ENCODE data around the gene TSPAN31.

Gene TSPAN31

DNA sequence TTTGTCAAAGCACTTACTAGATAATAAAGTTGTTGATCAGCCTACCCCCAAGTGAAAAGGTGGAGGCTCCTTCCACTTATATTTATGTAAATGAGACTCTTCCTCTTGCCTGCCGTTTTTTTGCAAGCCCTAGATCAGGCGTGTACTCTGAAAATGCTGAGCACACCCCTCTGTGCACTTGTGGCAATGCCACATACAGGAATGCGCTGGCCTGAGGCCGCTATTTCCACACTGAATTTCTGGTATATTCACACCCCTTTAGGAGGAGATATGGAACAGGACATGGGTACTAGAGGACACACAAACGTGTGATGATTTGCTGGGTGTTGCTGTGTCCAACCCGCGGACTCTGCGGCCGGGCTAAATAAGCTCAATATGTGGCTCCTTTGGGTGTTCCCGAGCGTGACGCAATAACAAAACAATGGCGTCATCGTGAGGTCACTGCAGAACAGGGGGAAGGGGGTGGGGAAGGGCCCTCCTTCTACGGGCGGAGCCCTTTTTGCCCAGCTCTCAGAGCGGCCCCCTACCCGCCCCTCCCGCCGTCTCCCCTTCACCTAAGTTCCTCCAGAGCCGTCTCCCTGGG lies 554 bp upstream of the TSPAN31 start (continued):
- TF ChIP-seq, protein P1, sequence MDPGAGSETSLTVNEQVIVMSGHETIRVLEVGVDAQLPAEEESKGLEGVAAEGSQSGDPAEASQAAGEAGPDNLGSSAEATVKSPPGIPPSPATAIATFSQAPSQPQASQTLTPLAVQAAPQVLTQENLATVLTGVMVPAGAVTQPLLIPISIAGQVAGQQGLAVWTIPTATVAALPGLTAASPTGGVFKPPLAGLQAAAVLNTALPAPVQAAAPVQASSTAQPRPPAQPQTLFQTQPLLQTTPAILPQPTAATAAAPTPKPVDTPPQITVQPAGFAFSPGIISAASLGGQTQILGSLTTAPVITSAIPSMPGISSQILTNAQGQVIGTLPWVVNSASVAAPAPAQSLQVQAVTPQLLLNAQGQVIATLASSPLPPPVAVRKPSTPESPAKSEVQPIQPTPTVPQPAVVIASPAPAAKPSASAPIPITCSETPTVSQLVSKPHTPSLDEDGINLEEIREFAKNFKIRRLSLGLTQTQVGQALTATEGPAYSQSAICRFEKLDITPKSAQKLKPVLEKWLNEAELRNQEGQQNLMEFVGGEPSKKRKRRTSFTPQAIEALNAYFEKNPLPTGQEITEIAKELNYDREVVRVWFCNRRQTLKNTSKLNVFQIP (CRISPR knock-in tag; IDR thresholded peaks at IDR 0.05; ENCODE audit: borderline replicate concordance, low read depth), result no peak
- TF ChIP-seq BACH2 (CRISPR knock-in tag; IDR thresholded peaks at IDR 0.05; ENCODE audit: borderline replicate concordance) (no peak), ESRRG (CRISPR knock-in tag; IDR thresholded peaks at IDR 0.05) (0 out of 2 replicates have a peak, but pooled peaks have one; percentile 45)
- TF ChIP-seq, protein P2, sequence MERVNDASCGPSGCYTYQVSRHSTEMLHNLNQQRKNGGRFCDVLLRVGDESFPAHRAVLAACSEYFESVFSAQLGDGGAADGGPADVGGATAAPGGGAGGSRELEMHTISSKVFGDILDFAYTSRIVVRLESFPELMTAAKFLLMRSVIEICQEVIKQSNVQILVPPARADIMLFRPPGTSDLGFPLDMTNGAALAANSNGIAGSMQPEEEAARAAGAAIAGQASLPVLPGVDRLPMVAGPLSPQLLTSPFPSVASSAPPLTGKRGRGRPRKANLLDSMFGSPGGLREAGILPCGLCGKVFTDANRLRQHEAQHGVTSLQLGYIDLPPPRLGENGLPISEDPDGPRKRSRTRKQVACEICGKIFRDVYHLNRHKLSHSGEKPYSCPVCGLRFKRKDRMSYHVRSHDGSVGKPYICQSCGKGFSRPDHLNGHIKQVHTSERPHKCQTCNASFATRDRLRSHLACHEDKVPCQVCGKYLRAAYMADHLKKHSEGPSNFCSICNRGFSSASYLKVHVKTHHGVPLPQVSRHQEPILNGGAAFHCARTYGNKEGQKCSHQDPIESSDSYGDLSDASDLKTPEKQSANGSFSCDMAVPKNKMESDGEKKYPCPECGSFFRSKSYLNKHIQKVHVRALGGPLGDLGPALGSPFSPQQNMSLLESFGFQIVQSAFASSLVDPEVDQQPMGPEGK (CRISPR knock-in tag; IDR thresholded peaks at IDR 0.05; ENCODE audit: borderline replicate concordance), result peak; percentile 50; the same call in 1 of the 2 replicates

DNA sequence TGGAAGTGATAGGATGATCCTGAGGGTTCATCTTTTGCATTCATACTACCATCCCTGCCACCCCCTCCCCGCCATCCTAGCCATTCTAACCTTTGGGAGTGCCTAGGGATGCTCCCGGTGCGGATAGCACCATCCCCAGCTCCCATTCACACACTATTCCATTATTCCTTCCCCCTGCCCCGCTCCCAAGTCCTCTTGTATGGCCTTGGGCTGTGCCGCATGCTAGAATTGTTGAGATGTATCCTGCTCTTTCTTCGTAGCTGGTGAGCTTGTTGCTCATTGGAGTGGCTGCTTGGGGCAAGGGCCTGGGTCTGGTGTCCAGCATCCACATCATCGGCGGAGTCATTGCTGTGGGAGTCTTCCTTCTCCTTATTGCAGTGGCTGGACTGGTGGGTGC lies 644 bp downstream of the TSPAN31 start:
- peak; percentile 40 for ATAC-seq
- no peak for TF ChIP-seq ISL1 (CRISPR knock-in tag; IDR thresholded peaks at IDR 0.05)
- TF ChIP-seq, protein P2 (CRISPR knock-in tag; IDR thresholded peaks at IDR 0.05; ENCODE audit: borderline replicate concordance), result 0 out of 2 replicates have a peak, but pooled peaks have one; percentile 12
- TF ChIP-seq, protein P3, sequence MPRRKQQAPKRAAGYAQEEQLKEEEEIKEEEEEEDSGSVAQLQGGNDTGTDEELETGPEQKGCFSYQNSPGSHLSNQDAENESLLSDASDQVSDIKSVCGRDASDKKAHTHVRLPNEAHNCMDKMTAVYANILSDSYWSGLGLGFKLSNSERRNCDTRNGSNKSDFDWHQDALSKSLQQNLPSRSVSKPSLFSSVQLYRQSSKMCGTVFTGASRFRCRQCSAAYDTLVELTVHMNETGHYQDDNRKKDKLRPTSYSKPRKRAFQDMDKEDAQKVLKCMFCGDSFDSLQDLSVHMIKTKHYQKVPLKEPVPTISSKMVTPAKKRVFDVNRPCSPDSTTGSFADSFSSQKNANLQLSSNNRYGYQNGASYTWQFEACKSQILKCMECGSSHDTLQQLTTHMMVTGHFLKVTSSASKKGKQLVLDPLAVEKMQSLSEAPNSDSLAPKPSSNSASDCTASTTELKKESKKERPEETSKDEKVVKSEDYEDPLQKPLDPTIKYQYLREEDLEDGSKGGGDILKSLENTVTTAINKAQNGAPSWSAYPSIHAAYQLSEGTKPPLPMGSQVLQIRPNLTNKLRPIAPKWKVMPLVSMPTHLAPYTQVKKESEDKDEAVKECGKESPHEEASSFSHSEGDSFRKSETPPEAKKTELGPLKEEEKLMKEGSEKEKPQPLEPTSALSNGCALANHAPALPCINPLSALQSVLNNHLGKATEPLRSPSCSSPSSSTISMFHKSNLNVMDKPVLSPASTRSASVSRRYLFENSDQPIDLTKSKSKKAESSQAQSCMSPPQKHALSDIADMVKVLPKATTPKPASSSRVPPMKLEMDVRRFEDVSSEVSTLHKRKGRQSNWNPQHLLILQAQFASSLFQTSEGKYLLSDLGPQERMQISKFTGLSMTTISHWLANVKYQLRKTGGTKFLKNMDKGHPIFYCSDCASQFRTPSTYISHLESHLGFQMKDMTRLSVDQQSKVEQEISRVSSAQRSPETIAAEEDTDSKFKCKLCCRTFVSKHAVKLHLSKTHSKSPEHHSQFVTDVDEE (CRISPR knock-in tag; IDR thresholded peaks at IDR 0.05), result no peak

DNA sequence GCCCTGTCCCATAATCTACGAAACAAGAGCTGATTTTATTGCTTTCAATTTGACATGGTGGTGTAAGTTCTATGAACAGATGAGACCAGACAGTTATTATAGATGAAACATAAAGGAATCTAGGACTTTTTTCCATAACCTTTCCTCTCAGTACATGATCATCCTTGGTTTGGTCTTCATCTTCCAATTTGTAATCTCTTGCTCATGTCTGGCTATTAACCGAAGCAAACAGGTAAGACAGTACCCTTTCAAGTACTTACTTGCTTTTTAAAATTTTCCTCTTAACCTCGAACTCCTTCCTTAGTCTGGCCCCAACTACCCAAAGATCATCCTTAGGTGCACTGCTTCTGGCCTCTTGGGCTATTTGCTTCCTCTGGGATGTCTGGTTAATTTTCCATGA lies 1.2 kb downstream of the TSPAN31 start:
- TF ChIP-seq ZNF565 (CRISPR knock-in tag; conservative IDR thresholded peaks at IDR 0.05; ENCODE audit: low read depth) (no peak), CSDC2 (CRISPR knock-in tag; IDR thresholded peaks at IDR 0.05) (no peak), ESRRG (CRISPR knock-in tag; IDR thresholded peaks at IDR 0.05) (no peak), RARB (CRISPR knock-in tag; IDR thresholded peaks at IDR 0.05) (no peak), TOX (CRISPR knock-in tag; IDR thresholded peaks at IDR 0.05; ENCODE audit: borderline replicate concordance) (no peak), ZC3H10 (CRISPR knock-in tag; IDR thresholded peaks at IDR 0.05) (no peak), TCF4 (CRISPR knock-in tag; IDR thresholded peaks at IDR 0.05; ENCODE audit: borderline replicate concordance) (no peak), BACH2 (CRISPR knock-in tag; IDR thresholded peaks at IDR 0.05; ENCODE audit: borderline replicate concordance) (no peak), ISL1 (CRISPR knock-in tag; IDR thresholded peaks at IDR 0.05) (no peak), ZNF70 (CRISPR knock-in tag; IDR thresholded peaks at IDR 0.05) (no peak), SNAI2 (CRISPR knock-in tag; IDR thresholded peaks at IDR 0.05) (no peak), ZFP3 (CRISPR knock-in tag; IDR thresholded peaks at IDR 0.05) (no peak), ZNF8 (CRISPR knock-in tag; IDR thresholded peaks at IDR 0.05) (no peak), OSR1 (CRISPR knock-in tag; IDR thresholded peaks at IDR 0.05) (no peak), ARNTL (CRISPR knock-in tag; IDR thresholded peaks at IDR 0.05; ENCODE audit: borderline replicate concordance, low read depth) (no peak), GLIS3 (CRISPR knock-in tag; IDR thresholded peaks at IDR 0.05) (no peak), PPARA (CRISPR knock-in tag; IDR thresholded peaks at IDR 0.05; ENCODE audit: borderline replicate concordance) (no peak)
- TF ChIP-seq, protein P4, sequence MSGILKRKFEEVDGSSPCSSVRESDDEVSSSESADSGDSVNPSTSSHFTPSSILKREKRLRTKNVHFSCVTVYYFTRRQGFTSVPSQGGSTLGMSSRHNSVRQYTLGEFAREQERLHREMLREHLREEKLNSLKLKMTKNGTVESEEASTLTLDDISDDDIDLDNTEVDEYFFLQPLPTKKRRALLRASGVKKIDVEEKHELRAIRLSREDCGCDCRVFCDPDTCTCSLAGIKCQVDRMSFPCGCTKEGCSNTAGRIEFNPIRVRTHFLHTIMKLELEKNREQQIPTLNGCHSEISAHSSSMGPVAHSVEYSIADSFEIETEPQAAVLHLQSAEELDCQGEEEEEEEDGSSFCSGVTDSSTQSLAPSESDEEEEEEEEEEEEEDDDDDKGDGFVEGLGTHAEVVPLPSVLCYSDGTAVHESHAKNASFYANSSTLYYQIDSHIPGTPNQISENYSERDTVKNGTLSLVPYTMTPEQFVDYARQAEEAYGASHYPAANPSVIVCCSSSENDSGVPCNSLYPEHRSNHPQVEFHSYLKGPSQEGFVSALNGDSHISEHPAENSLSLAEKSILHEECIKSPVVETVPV (CRISPR knock-in tag; IDR thresholded peaks at IDR 0.05), result no peak
- TF ChIP-seq, protein P3 (CRISPR knock-in tag; IDR thresholded peaks at IDR 0.05), result no peak
- TF ChIP-seq, protein P2 (CRISPR knock-in tag; IDR thresholded peaks at IDR 0.05; ENCODE audit: borderline replicate concordance), result no peak

More for the DNA sequence above, 1.2 kb downstream of the TSPAN31 start:
- no peak for ATAC-seq

Measured in SK-N-SH treated with all-trans-retinoic acid at 6 μM for 48 hours (cell line).